GM12864 (cell line): ENCODE results near the gene SPATA1.
"Not testable (repeated sequence)": the region's sequence is repeated elsewhere in the genome, so short reads cannot be mapped to it uniquely, and the experiment has no call there.

Experiments used
- DNase-seq: peaks from one replicate; pipeline ENCODE4 v3.0.0-alpha.2; 2011; ENCODE audit warnings: low read depth
- H3K4me3 ChIP-seq: 2 replicates; pipeline ENCODE4 v1.5.1; 2011; ENCODE audit warnings: mild to moderate bottlenecking, low read depth, low read length, control low read depth
- TF ChIP-seq, protein P1 (sequence below): IDR thresholded peaks from 2 replicates; pipeline ENCODE4 v1.5.1; 2011; ENCODE audit warnings: low read depth, mild to moderate bottlenecking, moderate library complexity, low read length, control low read depth, inconsistent platforms; ENCODE audit errors: missing control alignments

SPATA1 gene

GRCh38 chr1:84585803-84586202 is 79.6 kb downstream of the SPATA1 start:
- TF ChIP-seq, protein P1, sequence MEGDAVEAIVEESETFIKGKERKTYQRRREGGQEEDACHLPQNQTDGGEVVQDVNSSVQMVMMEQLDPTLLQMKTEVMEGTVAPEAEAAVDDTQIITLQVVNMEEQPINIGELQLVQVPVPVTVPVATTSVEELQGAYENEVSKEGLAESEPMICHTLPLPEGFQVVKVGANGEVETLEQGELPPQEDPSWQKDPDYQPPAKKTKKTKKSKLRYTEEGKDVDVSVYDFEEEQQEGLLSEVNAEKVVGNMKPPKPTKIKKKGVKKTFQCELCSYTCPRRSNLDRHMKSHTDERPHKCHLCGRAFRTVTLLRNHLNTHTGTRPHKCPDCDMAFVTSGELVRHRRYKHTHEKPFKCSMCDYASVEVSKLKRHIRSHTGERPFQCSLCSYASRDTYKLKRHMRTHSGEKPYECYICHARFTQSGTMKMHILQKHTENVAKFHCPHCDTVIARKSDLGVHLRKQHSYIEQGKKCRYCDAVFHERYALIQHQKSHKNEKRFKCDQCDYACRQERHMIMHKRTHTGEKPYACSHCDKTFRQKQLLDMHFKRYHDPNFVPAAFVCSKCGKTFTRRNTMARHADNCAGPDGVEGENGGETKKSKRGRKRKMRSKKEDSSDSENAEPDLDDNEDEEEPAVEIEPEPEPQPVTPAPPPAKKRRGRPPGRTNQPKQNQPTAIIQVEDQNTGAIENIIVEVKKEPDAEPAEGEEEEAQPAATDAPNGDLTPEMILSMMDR: no peak
- H3K4me3 ChIP-seq: no peak overlapping the region
- no peak for DNase-seq

DNA sequence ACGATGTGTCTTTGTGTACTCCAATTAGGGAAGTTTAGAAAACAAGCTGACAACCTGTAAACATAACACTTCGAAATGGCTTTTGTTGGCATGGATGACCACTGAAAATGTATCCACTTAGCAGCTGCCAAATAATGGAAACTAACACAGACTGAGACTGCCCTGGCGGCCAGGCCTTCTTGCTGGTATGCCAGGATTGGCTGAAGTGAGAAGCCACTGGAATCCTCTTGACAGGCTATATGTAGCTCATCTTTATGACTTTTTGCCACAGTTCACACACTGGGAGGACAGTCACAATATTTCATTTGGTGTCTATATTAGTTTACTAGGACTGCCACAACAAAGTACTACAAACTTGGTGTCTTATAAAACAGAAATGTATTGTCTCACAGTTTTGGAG is 80.9 kb downstream of the SPATA1 start:
- no peak overlapping the region for H3K4me3 ChIP-seq
- no peak for DNase-seq
- TF ChIP-seq, protein P1: no peak

- H3K4me3 ChIP-seq, DNase-seq: not testable (repeated sequence)
Observed at GRCh38 chr1:84594959-84595358, 88.8 kb downstream of the SPATA1 start.

- DNase-seq: no peak
- TF ChIP-seq, protein P1: no peak
Observed at GRCh38 chr1:84597011-84597410, 90.8 kb downstream of the SPATA1 start.

DNA sequence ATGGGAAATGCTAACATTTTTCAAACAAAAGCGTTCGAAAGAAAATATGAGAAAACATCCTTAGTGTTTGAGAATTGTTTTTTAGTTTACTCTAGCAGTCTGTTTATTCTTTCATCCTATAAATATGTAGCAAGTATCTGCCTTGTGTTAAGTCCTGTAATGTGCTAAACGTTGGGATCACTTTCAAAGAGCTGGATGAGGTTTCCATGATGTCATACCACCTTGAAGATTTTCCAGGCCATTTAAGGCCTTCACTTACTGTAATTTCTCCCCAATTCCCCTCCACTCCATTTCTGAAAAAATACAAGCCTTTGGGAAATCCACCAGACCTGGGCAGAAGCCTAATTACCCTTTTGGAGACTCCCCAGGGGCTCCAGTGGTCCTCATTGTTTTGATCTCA is 92.2 kb downstream of the SPATA1 start:
- no peak overlapping the region for H3K4me3 ChIP-seq

More at GRCh38 chr1:84597011-84597410, 90.8 kb downstream of the SPATA1 start:
- no peak overlapping the region for H3K4me3 ChIP-seq

DNA sequence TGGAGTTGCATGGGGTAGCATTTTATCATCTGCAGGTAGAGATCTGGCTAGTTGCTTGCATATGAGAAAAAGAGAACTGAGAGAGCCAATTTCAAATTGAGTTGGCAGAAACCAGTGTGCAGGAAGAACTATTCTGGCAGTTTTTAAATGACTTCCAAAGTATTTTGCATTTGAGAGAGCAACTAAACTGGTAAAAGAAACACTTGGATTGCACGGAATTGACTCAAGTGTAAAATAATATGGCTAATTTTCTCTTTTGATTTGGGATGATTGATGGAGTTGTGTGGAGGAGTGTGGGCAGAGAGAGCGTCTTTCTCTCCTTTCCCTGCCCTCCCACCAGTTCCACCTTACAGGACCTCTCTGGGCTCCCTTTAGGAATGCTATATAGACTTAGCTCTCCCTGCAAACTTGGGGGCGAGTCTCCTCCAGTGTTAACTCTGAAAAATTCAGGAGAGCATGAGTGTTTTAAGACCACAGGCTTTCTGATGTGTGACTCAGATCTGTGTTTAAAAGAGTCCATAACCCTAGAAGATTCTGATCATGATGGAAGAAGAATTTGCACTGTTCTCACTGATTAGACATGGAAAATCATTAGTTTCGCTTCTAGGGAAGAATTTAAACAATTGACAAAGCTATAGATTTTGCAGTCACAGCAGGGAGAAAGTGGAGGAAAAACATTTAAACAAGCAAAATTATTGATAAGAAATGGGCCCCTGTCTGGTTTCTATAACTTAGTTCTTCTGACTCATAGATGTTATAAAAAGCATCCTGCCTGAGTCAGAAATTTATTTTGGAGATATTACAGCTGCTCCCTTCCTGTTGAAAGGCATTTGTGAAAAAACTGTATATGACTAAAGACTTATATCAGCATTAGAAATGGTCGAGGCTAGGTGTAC is 92.9 kb downstream of the SPATA1 start:
- TF ChIP-seq, protein P1: no peak
- DNase-seq: peak; percentile 51
- H3K4me3 ChIP-seq: peak overlapping the region; percentile 14; the same call in 1 of the 2 replicates

More for the DNA sequence above, 92.2 kb downstream of the SPATA1 start:
- TF ChIP-seq, protein P1: no peak
- DNase-seq: no peak

- DNase-seq: no peak
- no peak overlapping the region for H3K4me3 ChIP-seq
- TF ChIP-seq, protein P1: no peak
Observed at GRCh38 chr1:84600796-84601195, 94.6 kb downstream of the SPATA1 start.
